Neural cell (in vitro differentiated cells): ENCODE data around the gene UGGT1. TPM values are rescaled to one million over a fixed set of nuclear protein-coding genes. Genes with fewer than 3 reads are reported as not detected.

ENCODE experiments used
- H2AFZ ChIP-seq: fragments of 200-600, 300-800 bp; sonication (generic), shearing (Covaris generic); 2 replicates; pipeline ENCODE4 v1.6.0; 2014; ENCODE audit warnings: low read depth, mild to moderate bottlenecking, antibody characterized with exemption, low read length, moderate library complexity
- H3F3A ChIP-seq: fragments of 200-600 bp; shearing (Covaris generic); 2 replicates; pipeline ENCODE4 v1.6.1; 2016; ENCODE audit warnings: mild to moderate bottlenecking, moderate library complexity, mixed read lengths, antibody characterized with exemption, low read length; ENCODE audit not compliant: insufficient read depth, poor library complexity, severe bottlenecking
- H3K27ac ChIP-seq: fragments of 200-600, 300-800 bp; sonication (generic), shearing (Covaris generic); 2 replicates; pipeline ENCODE4 v1.5.1; 2014; ENCODE audit warnings: mild to moderate bottlenecking, low read length, moderate library complexity
- H3K27me3 ChIP-seq: fragments of 300-800, 200-600 bp; sonication (generic), shearing (Covaris generic); 2 replicates; pipeline ENCODE4 v1.6.0; 2014; ENCODE audit warnings: mild to moderate bottlenecking, low read depth, low read length, moderate library complexity; ENCODE audit not compliant: insufficient read depth
- H3K36me3 ChIP-seq: fragments of 300-800, 200-600 bp; sonication (generic), shearing (Covaris generic); 2 replicates; pipeline ENCODE4 v1.5.1; 2014; ENCODE audit warnings: mild to moderate bottlenecking, antibody characterized with exemption, low read length, moderate library complexity; ENCODE audit not compliant: insufficient read depth
- H3K4me2 ChIP-seq: fragments of 300-800, 200-600 bp; sonication (generic), shearing (Covaris generic); 2 replicates; pipeline ENCODE4 v1.6.0; 2014; ENCODE audit warnings: mild to moderate bottlenecking, low read length
- H3K4me3 ChIP-seq: fragments of 300-800, 200-600 bp; sonication (generic), shearing (Covaris generic); 2 replicates; pipeline ENCODE4 v1.5.1; 2014; ENCODE audit warnings: mild to moderate bottlenecking, low read length, moderate library complexity
- H3K79me2 ChIP-seq: fragments of 200-600 bp; shearing (Covaris generic); replicated peaks from 2 replicates; pipeline ENCODE4 v1.6.0; 2014; ENCODE audit warnings: mild to moderate bottlenecking, low read length, moderate library complexity; ENCODE audit not compliant: insufficient read depth
- H3K9ac ChIP-seq: fragments of 300-800, 200-600 bp; sonication (generic), shearing (Covaris generic); 2 replicates; pipeline ENCODE4 v1.6.1; 2016; ENCODE audit warnings: mild to moderate bottlenecking, low read length, mixed read lengths
- H3K9me2 ChIP-seq: fragments of 200-600 bp; shearing (Covaris generic); 2 replicates; pipeline ENCODE4 v1.6.1; 2016; ENCODE audit warnings: mild to moderate bottlenecking, low read length, mixed read lengths; ENCODE audit not compliant: insufficient read depth
- H3K9me3 ChIP-seq: fragments of 200-600, 300-800 bp; sonication (generic), shearing (Covaris generic); 2 replicates; pipeline ENCODE4 v1.6.1; 2016; ENCODE audit warnings: mild to moderate bottlenecking, mixed run types, low read length, moderate library complexity, mixed read lengths
- H4K20me1 ChIP-seq: fragments of 200-600 bp; shearing (Covaris generic); 2 replicates; pipeline ENCODE4 v1.6.1; 2016; ENCODE audit warnings: mild to moderate bottlenecking, mixed run types; ENCODE audit not compliant: insufficient read depth
- CTCF ChIP-seq: fragments of 450-650 bp; IDR thresholded peaks from 2 replicates; pipeline ENCODE4 v1.5.1; 2014; ENCODE audit warnings: antibody characterized with exemption, mild to moderate bottlenecking, moderate library complexity; ENCODE audit not compliant: poor library complexity, severe bottlenecking
- EP300 ChIP-seq: fragments of 450-650 bp; conservative IDR thresholded peaks from 2 replicates; pipeline ENCODE4 v1.6.1; 2014; ENCODE audit warnings: antibody characterized with exemption, mild to moderate bottlenecking, moderate library complexity; ENCODE audit not compliant: poor library complexity, severe bottlenecking
- EZH2 ChIP-seq: fragments of 200-600, 300-800 bp; shearing (Covaris generic), sonication (generic); IDR thresholded peaks from 2 replicates; pipeline ENCODE4 v1.6.1; 2014; ENCODE audit warnings: antibody characterized with exemption, low read length, borderline replicate concordance, mild to moderate bottlenecking; ENCODE audit not compliant: insufficient read depth, poor library complexity, severe bottlenecking
- MXI1 ChIP-seq: fragments of 450-650 bp; conservative IDR thresholded peaks from 2 replicates; pipeline ENCODE4 v1.6.1; 2014; ENCODE audit warnings: antibody characterized with exemption, mild to moderate bottlenecking; ENCODE audit not compliant: poor library complexity, severe bottlenecking
- POLR2AphosphoS5 ChIP-seq: IDR thresholded peaks from 2 replicates; pipeline ENCODE4 v1.6.1; 2012
- RAD21 ChIP-seq: fragments of 450-650 bp; conservative IDR thresholded peaks from 2 replicates; pipeline ENCODE4 v1.6.1; 2014; ENCODE audit warnings: antibody characterized with exemption, mild to moderate bottlenecking, moderate library complexity
- REST ChIP-seq: IDR thresholded peaks from 2 replicates; pipeline ENCODE4 v1.6.1; 2012; ENCODE audit warnings: borderline replicate concordance
- SMC3 ChIP-seq: fragments of 450-650 bp; conservative IDR thresholded peaks from 2 replicates; pipeline ENCODE4 v1.6.1; 2014; ENCODE audit warnings: antibody characterized with exemption, mild to moderate bottlenecking, moderate library complexity; ENCODE audit not compliant: poor library complexity
- TAF1 ChIP-seq: IDR thresholded peaks from 2 replicates; pipeline ENCODE4 v1.6.1; 2012; ENCODE audit warnings: low read depth
- polyA plus RNA-seq: library from polyadenylated mRNA; depleted of rRNA; stranded (reverse); fragments of >200 nt; gene quantifications from 2 replicates; pipeline ENCODE4 v1.2.3, GENCODE V29; 2014

Gene UGGT1
- polyA plus RNA-seq, 1 donor from 2014 or later, result 26.3 TPM

GRCh38 chr2:128093762-128094161, 2.8 kb downstream of the UGGT1 start:
- Histone ChIP-seq H3K79me2 (peaks cover 46% of the 10 kb centered on the region), H4K20me1 (no peaks in the 10 kb centered on the region), H3K36me3 (no peaks in the 10 kb centered on the region), H3F3A (no peaks in the 10 kb centered on the region), H3K9ac (no peak overlapping the region), H2AFZ (no peak overlapping the region), H3K27me3 (no peaks in the 10 kb centered on the region), H3K27ac (no peak overlapping the region), H3K4me3 (no peak overlapping the region), H3K9me3 (no peaks in the 10 kb centered on the region), H3K4me2 (no peak overlapping the region), H3K9me2 (no peaks in the 10 kb centered on the region)
- TF ChIP-seq RAD21, result no peak
- TF ChIP-seq EP300, result no peak
- no peak for TF ChIP-seq EZH2
- no peak for TF ChIP-seq SMC3

GRCh38 chr2:128095201-128095600, 4.2 kb downstream of the UGGT1 start:
- no peaks in the 10 kb centered on the region for H3K9me3 ChIP-seq
- no peak overlapping the region for H2AFZ ChIP-seq
- no peak overlapping the region for H3K4me3 ChIP-seq
- no peaks in the 10 kb centered on the region for H3K9me2 ChIP-seq
- H3K36me3 ChIP-seq, result no peaks in the 10 kb centered on the region
- H3K4me2 ChIP-seq, result no peak overlapping the region
- H3K27me3 ChIP-seq, result no peaks in the 10 kb centered on the region
- peaks cover 46% of the 10 kb centered on the region for H3K79me2 ChIP-seq
- no peaks in the 10 kb centered on the region for H3F3A ChIP-seq
- no peak overlapping the region for H3K9ac ChIP-seq
- no peak overlapping the region for H3K27ac ChIP-seq
- TF ChIP-seq POLR2AphosphoS5 (no peak), SMC3 (no peak), MXI1 (no peak), TAF1 (no peak), REST (no peak), EP300 (no peak), EZH2 (no peak), RAD21 (no peak), CTCF (no peak)
- H4K20me1 ChIP-seq, result no peaks in the 10 kb centered on the region
